Stimulated activated CD8-positive, alpha-beta memory T cell treated with anti-CD3 and anti-CD28 coated beads, Interleukin-4, amount 100 ng/mL, for 4 hours (primary cell): ENCODE measurements around the gene PTH1R.

Experiments
- DNase-seq, 2 donors: peaks; one replicate each; pipeline ENCODE4 v3.0.0-alpha.2; 2020; ENCODE audit warnings: low read depth in 2 of 2, low spot score in 1 of 2

PTH1R gene

GRCh38 chr3:46849686-46850467, 27.6 kb upstream of the PTH1R start:
- no peak for DNase-seq

- DNase-seq, result no peak
Observed at GRCh38 chr3:46850468-46850779, 27.1 kb upstream of the PTH1R start.

GRCh38 chr3:46851364-46852333, 25.9 kb upstream of the PTH1R start:
- DNase-seq, result no peak

- no peak for DNase-seq
Observed at GRCh38 chr3:46852334-46852720, 25.2 kb upstream of the PTH1R start.

GRCh38 chr3:46852839-46853355, 24.6 kb upstream of the PTH1R start:
- no peak for DNase-seq

GRCh38 chr3:46853441-46854415, 23.8 kb upstream of the PTH1R start:
- no peak for DNase-seq

- DNase-seq, result no peak
Observed at GRCh38 chr3:46854555-46854991, 22.9 kb upstream of the PTH1R start.

GRCh38 chr3:46856576-46857471, 20.7 kb upstream of the PTH1R start:
- DNase-seq, result no peak

GRCh38 chr3:46857485-46858341, 19.8 kb upstream of the PTH1R start:
- no peak for DNase-seq

- DNase-seq, result no peak
Observed at GRCh38 chr3:46858456-46858855, 19.1 kb upstream of the PTH1R start.

GRCh38 chr3:46859001-46859710, 18.4 kb upstream of the PTH1R start:
- DNase-seq, result no peak

- no peak for DNase-seq
Observed at GRCh38 chr3:46860017-46860809, 17.3 kb upstream of the PTH1R start.

GRCh38 chr3:46860810-46861604, 16.5 kb upstream of the PTH1R start:
- no peak for DNase-seq

- DNase-seq, result no peak
Observed at GRCh38 chr3:46861605-46862368, 15.7 kb upstream of the PTH1R start.

- no peak for DNase-seq
Observed at GRCh38 chr3:46862369-46863025, 15.0 kb upstream of the PTH1R start.
